GM12892 (cell line): ENCODE data around the gene CCR4.
"Not testable (repeated sequence)": the region's sequence is repeated elsewhere in the genome, so short reads cannot be mapped to it uniquely, and the experiment has no call there.

Experiments used
- DNase-seq: peaks from one replicate; pipeline ENCODE4 v3.0.0; 2011; ENCODE audit not compliant: insufficient read length
- FAIRE-seq: peaks from 2 replicates; lab custom pipeline; 2011; peaks lifted over from hg19 to GRCh38; lab: Jason Lieb, UNC
- POLR2A ChIP-seq: IDR thresholded peaks from 2 replicates; pipeline ENCODE4 v1.6.1; 2011; ENCODE audit warnings: low read depth, low read length, control low read depth
- POLR2AphosphoS5 ChIP-seq: IDR thresholded peaks from 2 replicates; pipeline ENCODE4 v1.6.1; 2011; ENCODE audit warnings: low read depth, low read length, control low read depth
- TAF1 ChIP-seq: IDR thresholded peaks from 2 replicates; pipeline ENCODE4 v1.6.1; 2011; ENCODE audit warnings: low read depth, mild to moderate bottlenecking, control low read depth, low read length, borderline replicate concordance

The CCR4 gene

GRCh38 chr3:32940726-32941125, 10.7 kb upstream of the CCR4 start:
- FAIRE-seq = no peak
- TF ChIP-seq POLR2AphosphoS5 (no peak), POLR2A (no peak), TAF1 (no peak)
- DNase-seq = no peak

- DNase-seq (no peak), FAIRE-seq (no peak)
- no peak for TF ChIP-seq POLR2A
- no peak for TF ChIP-seq TAF1
- no peak for TF ChIP-seq POLR2AphosphoS5
These were observed 6.3 kb upstream of the CCR4 start for GRCh38 chr3:32945136-32945535.

GRCh38 chr3:32945598-32945997, 5.8 kb upstream of the CCR4 start:
- DNase-seq, FAIRE-seq: not testable (repeated sequence)

- no peak for DNase-seq
- no peak for TF ChIP-seq POLR2A
- no peak for TF ChIP-seq POLR2AphosphoS5
- FAIRE-seq = no peak
These were observed 4.3 kb upstream of the CCR4 start for GRCh38 chr3:32946973-32947788.

GRCh38 chr3:32947789-32948238, 3.6 kb upstream of the CCR4 start:
- FAIRE-seq = peak; percentile 95
- TF ChIP-seq TAF1 = no peak
- TF ChIP-seq POLR2A = no peak
- no peak for TF ChIP-seq POLR2AphosphoS5
- DNase-seq = no peak

- FAIRE-seq (no peak), DNase-seq (no peak)
- TF ChIP-seq POLR2A (no peak), TAF1 (no peak), POLR2AphosphoS5 (no peak)
These were observed 2.6 kb upstream of the CCR4 start for GRCh38 chr3:32948625-32949445.

GRCh38 chr3:32950516-32950915, 928 bp upstream of the CCR4 start:
- TF ChIP-seq POLR2A = no peak
- no peak for TF ChIP-seq TAF1
- no peak for TF ChIP-seq POLR2AphosphoS5
- FAIRE-seq (peak; percentile 50), DNase-seq (no peak)

GRCh38 chr3:32952369-32953077, 1.1 kb downstream of the CCR4 start:
- FAIRE-seq (no peak), DNase-seq (no peak)
- TF ChIP-seq POLR2A = no peak

GRCh38 chr3:32954506-32954905, 3.1 kb downstream of the CCR4 start:
- peak; percentile 38 for FAIRE-seq
- DNase-seq = no peak
- no peak for TF ChIP-seq POLR2A
- TF ChIP-seq POLR2AphosphoS5 = no peak
- no peak for TF ChIP-seq TAF1

GRCh38 chr3:32956750-32957570, 5.5 kb downstream of the CCR4 start:
- TF ChIP-seq TAF1 (no peak), POLR2AphosphoS5 (no peak), POLR2A (no peak)
- FAIRE-seq (no peak), DNase-seq (no peak)

- FAIRE-seq (no peak), DNase-seq (no peak)
- TF ChIP-seq POLR2A = no peak
- TF ChIP-seq TAF1 = no peak
- no peak for TF ChIP-seq POLR2AphosphoS5
These were observed 7.1 kb downstream of the CCR4 start for GRCh38 chr3:32958509-32958908.
